H1 (cell line): ENCODE measurements around the gene ASL. TPM values are rescaled to one million over a fixed set of nuclear protein-coding genes. Genes with fewer than 3 reads are reported as not detected.

Source experiments
- BCL11A ChIP-seq, 2 experiments: IDR thresholded peaks; one replicate each; pipeline ENCODE4 v1.6.1; 2011; ENCODE audit warnings: low read depth in 2 of 2, low read length in 2 of 2, mild to moderate bottlenecking in 2 of 2
- CBX5 ChIP-seq: fragments of 300-800, 300-1000 bp; sonication (generic); IDR thresholded peaks from 2 replicates; pipeline ENCODE4 v1.7.1; 2016; ENCODE audit warnings: antibody characterized with exemption, low read length, low read depth
- CEBPB ChIP-seq: IDR thresholded peaks from 2 replicates; pipeline ENCODE4 v1.6.1; 2012; ENCODE audit warnings: low read depth, low read length
- POLR2AphosphoS5 ChIP-seq: IDR thresholded peaks from 2 replicates; pipeline ENCODE4 v1.6.1; 2011; ENCODE audit warnings: low read depth, low read length
- POU5F1 ChIP-seq: IDR thresholded peaks from 2 replicates; pipeline ENCODE4 v1.6.1; 2011; ENCODE audit warnings: low read depth, mild to moderate bottlenecking, low read length, moderate library complexity
- RFX5 ChIP-seq: IDR thresholded peaks from 2 replicates; pipeline ENCODE4 v1.6.1; 2011; ENCODE audit warnings: low read depth, low read length, improper control_type of control experiment, borderline replicate concordance
- polyA plus RNA-seq, 7 experiments: library from polyadenylated mRNA; depleted of rRNA in 3 of 7; stranded (reverse) in 5 of 7; unstranded in 2 of 7; fragments of >200 nt in 5 of 7; fragments of 200-250 nt in 2 of 7; gene quantifications; 1 replicate in 5 of 7; 2 replicates in 1 of 7; 4 replicates in 1 of 7; pipeline versions ENCODE4 v1.2.1 to v1.2.3, GENCODE V29; 2011 to 2013; ENCODE audit warnings: missing spikeins in 2 of 7, mixed read lengths in 2 of 7
- total RNA-seq: library from RNA; stranded (reverse); fragmentation: NEBNext Ultra II Directional; extraction: Animal tissue kit (Norgen Biotek cat#: 25700); gene quantifications from 2 replicates; pipeline ENCODE4 v1.2.1, GENCODE V29; 2021
- TF ChIP-seq, protein P1 (sequence below), 3 experiments: IDR thresholded peaks; 1 replicate in 2 of 3; 2 replicates in 1 of 3; pipeline versions ENCODE4 v1.5.1 to v1.6.1; 2011; ENCODE audit warnings: low read length in 3 of 3, mild to moderate bottlenecking in 3 of 3, inconsistent platforms in 2 of 3, low read depth in 1 of 3, moderate library complexity in 1 of 3; ENCODE audit not compliant: insufficient read depth in 1 of 3; ENCODE audit errors: control extremely low read depth in 1 of 3

ASL gene
- total and polyA plus RNA-seq, 2 of the 8 experiments (the other 6 are each of a cell fraction or from before 2014, with no cell fraction given) = 23.3 to 35.3 TPM

DNA sequence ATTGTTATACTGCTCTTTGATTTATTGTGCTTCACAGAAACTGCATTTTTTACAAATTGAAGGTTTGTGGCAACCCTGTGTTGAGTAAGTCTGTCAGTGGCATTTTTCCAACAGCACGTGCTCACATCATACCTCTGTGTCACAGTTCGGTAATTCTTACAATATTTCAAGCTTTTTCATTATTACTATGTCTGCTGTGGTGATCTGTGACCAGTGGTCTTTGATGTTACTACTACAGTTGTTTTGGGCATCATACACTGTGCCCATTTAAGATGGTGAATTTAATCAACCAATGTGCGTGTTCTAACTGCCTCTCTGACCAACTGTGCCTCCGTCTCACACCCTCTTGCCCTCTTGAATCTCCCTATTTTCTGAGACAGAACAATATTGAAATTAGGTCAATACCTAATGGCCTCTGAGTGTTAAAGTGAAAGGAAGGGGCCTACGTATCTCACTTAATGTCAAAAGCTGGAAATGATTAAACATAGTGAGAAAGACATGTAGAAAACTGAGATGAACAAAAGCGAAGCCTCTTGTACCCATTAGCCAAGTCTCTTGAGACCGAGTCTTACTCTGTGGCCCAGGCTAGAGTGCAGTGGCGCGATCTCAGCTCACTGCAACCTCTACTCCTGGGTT, 20.2 kb upstream of the ASL start (continued):
- TF ChIP-seq, protein P1, sequence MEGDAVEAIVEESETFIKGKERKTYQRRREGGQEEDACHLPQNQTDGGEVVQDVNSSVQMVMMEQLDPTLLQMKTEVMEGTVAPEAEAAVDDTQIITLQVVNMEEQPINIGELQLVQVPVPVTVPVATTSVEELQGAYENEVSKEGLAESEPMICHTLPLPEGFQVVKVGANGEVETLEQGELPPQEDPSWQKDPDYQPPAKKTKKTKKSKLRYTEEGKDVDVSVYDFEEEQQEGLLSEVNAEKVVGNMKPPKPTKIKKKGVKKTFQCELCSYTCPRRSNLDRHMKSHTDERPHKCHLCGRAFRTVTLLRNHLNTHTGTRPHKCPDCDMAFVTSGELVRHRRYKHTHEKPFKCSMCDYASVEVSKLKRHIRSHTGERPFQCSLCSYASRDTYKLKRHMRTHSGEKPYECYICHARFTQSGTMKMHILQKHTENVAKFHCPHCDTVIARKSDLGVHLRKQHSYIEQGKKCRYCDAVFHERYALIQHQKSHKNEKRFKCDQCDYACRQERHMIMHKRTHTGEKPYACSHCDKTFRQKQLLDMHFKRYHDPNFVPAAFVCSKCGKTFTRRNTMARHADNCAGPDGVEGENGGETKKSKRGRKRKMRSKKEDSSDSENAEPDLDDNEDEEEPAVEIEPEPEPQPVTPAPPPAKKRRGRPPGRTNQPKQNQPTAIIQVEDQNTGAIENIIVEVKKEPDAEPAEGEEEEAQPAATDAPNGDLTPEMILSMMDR (IDR thresholded peaks at IDR 0.05; ENCODE audit: control extremely low read depth in 1 of 3, insufficient read depth in 1 of 3, low read depth in 1 of 3, low read length in 3 of 3) = no peak
- TF ChIP-seq RFX5 = no peak
- TF ChIP-seq POU5F1 = no peak
- TF ChIP-seq POLR2AphosphoS5 = no peak
- no peak for TF ChIP-seq BCL11A (IDR thresholded peaks at IDR 0.05; ENCODE audit: low read depth in 2 of 2, low read length in 2 of 2)
- TF ChIP-seq CBX5 = no peak
- TF ChIP-seq CEBPB = no peak
- TF ChIP-seq, all 59 proteins: peak for 0
